ENCODE results near the gene SETD1B.

The SETD1B gene

GRCh38 chr12:121828306-121828705 is 24.5 kb downstream of the SETD1B start:
- Histone ChIP-seq H2AK5ac (ENCODE audit: low read length) (no peak overlapping the region), H4K5ac (ENCODE audit: low read length) (no peak overlapping the region), H3K9ac (ENCODE audit: low read length) (no peak overlapping the region), H3K56ac (ENCODE audit: low read length) (no peak overlapping the region), H3K23ac (ENCODE audit: low read length) (no peak overlapping the region), H2BK120ac (ENCODE audit: low read depth, low read length) (no peak overlapping the region), H2BK5ac (ENCODE audit: low read length) (no peak overlapping the region), H4K8ac (ENCODE audit: low read depth, low read length) (no peak overlapping the region), H3K79me2 (ENCODE audit: control insufficient read depth, insufficient read depth, low read length) (no peaks in the 10 kb centered on the region), H3K79me1 (ENCODE audit: low read length) (no peaks in the 10 kb centered on the region), H3K27me3 (ENCODE audit: insufficient read depth, low read length, poor library complexity) (no peaks in the 10 kb centered on the region), H3K36me3 (ENCODE audit: control insufficient read depth, insufficient read depth, low read length) (peaks cover 13% of the 10 kb centered on the region), H2BK15ac (replicated peaks; ENCODE audit: low read depth) (no peak overlapping the region), H3K4ac (ENCODE audit: low read depth, low read length) (no peak overlapping the region), H3K18ac (ENCODE audit: low read length) (no peak overlapping the region), H3K4me2 (ENCODE audit: low read length) (no peak overlapping the region), H3K4me1 (ENCODE audit: control insufficient read depth, low read depth, low read length) (no peaks in the 10 kb centered on the region), H3K4me3 (ENCODE audit: low read length) (no peak overlapping the region), H3K27ac (ENCODE audit: low read depth, low read length) (no peak overlapping the region)
- WGBS (ENCODE audit: extremely low coverage, insufficient coverage, low lambda C conversion rate): no CpG with 5 or more reads among the region's 8 CpGs
- DNase-seq: no peak

- H3K79me1 ChIP-seq (ENCODE audit: low read length): no peaks in the 10 kb centered on the region
- no CpG with 5 or more reads among the region's 9 CpGs for WGBS (ENCODE audit: extremely low coverage, insufficient coverage, low lambda C conversion rate)
- H3K18ac ChIP-seq (ENCODE audit: low read length): no peak overlapping the region
These were observed 25.0 kb downstream of the SETD1B start for GRCh38 chr12:121828826-121829225.

GRCh38 chr12:121829250-121829918 is 25.6 kb downstream of the SETD1B start:
- no peak overlapping the region for H3K18ac ChIP-seq (ENCODE audit: low read length)
- H3K27ac ChIP-seq (ENCODE audit: low read depth, low read length): no peak overlapping the region
- H3K9ac ChIP-seq (ENCODE audit: low read length): no peak overlapping the region
- no peak overlapping the region for H3K4ac ChIP-seq (ENCODE audit: low read depth, low read length)
- H3K36me3 ChIP-seq (ENCODE audit: control insufficient read depth, insufficient read depth, low read length): peaks cover 6% of the 10 kb centered on the region
- no peak overlapping the region for H2BK120ac ChIP-seq (ENCODE audit: low read depth, low read length)
- H3K4me2 ChIP-seq (ENCODE audit: low read length): no peak overlapping the region
- H3K27me3 ChIP-seq (ENCODE audit: insufficient read depth, low read length, poor library complexity): no peaks in the 10 kb centered on the region
- DNase-seq: no peak
- no peaks in the 10 kb centered on the region for H3K4me1 ChIP-seq (ENCODE audit: control insufficient read depth, low read depth, low read length)
- no peak overlapping the region for H3K56ac ChIP-seq (ENCODE audit: low read length)
- H4K8ac ChIP-seq (ENCODE audit: low read depth, low read length): no peak overlapping the region
- no peak overlapping the region for H2BK15ac ChIP-seq (replicated peaks; ENCODE audit: low read depth)
- no peak overlapping the region for H3K23ac ChIP-seq (ENCODE audit: low read length)
- H3K4me3 ChIP-seq (ENCODE audit: low read length): no peak overlapping the region
- H2BK5ac ChIP-seq (ENCODE audit: low read length): no peak overlapping the region
- no peaks in the 10 kb centered on the region for H3K79me1 ChIP-seq (ENCODE audit: low read length)
- WGBS (ENCODE audit: extremely low coverage, insufficient coverage, low lambda C conversion rate): no CpG with 5 or more reads among the region's 7 CpGs
- no peak overlapping the region for H2AK5ac ChIP-seq (ENCODE audit: low read length)
- H4K5ac ChIP-seq (ENCODE audit: low read length): no peak overlapping the region
- H3K79me2 ChIP-seq (ENCODE audit: control insufficient read depth, insufficient read depth, low read length): no peaks in the 10 kb centered on the region

More at GRCh38 chr12:121828826-121829225, 25.0 kb downstream of the SETD1B start:
- H3K27me3 ChIP-seq (ENCODE audit: insufficient read depth, low read length, poor library complexity): no peaks in the 10 kb centered on the region
- H2BK120ac ChIP-seq (ENCODE audit: low read depth, low read length): no peak overlapping the region
- H3K4me2 ChIP-seq (ENCODE audit: low read length): no peak overlapping the region
- no peak overlapping the region for H2BK15ac ChIP-seq (replicated peaks; ENCODE audit: low read depth)
- H3K4ac ChIP-seq (ENCODE audit: low read depth, low read length): no peak overlapping the region
- H2AK5ac ChIP-seq (ENCODE audit: low read length): no peak overlapping the region
- peaks cover 10% of the 10 kb centered on the region for H3K36me3 ChIP-seq (ENCODE audit: control insufficient read depth, insufficient read depth, low read length)
- no peak overlapping the region for H3K56ac ChIP-seq (ENCODE audit: low read length)
- H3K79me2 ChIP-seq (ENCODE audit: control insufficient read depth, insufficient read depth, low read length): no peaks in the 10 kb centered on the region
- no peak overlapping the region for H3K9ac ChIP-seq (ENCODE audit: low read length)
- H3K27ac ChIP-seq (ENCODE audit: low read depth, low read length): no peak overlapping the region
- H3K4me1 ChIP-seq (ENCODE audit: control insufficient read depth, low read depth, low read length): no peaks in the 10 kb centered on the region
- no peak overlapping the region for H2BK5ac ChIP-seq (ENCODE audit: low read length)
- no peak overlapping the region for H3K4me3 ChIP-seq (ENCODE audit: low read length)
- no peak overlapping the region for H4K5ac ChIP-seq (ENCODE audit: low read length)
- no peak for DNase-seq
- H3K23ac ChIP-seq (ENCODE audit: low read length): no peak overlapping the region
- H4K8ac ChIP-seq (ENCODE audit: low read depth, low read length): no peak overlapping the region

GRCh38 chr12:121830134-121830533 is 26.3 kb downstream of the SETD1B start:
- H3K4me2 ChIP-seq (ENCODE audit: low read length): no peak overlapping the region

GRCh38 chr12:121830588-121831265 is 26.9 kb downstream of the SETD1B start:
- H2BK5ac ChIP-seq (ENCODE audit: low read length): no peak overlapping the region
- H3K79me2 ChIP-seq (ENCODE audit: control insufficient read depth, insufficient read depth, low read length): no peaks in the 10 kb centered on the region
- no peak overlapping the region for H2BK120ac ChIP-seq (ENCODE audit: low read depth, low read length)
- peaks cover 6% of the 10 kb centered on the region for H3K36me3 ChIP-seq (ENCODE audit: control insufficient read depth, insufficient read depth, low read length)
- no peak overlapping the region for H4K8ac ChIP-seq (ENCODE audit: low read depth, low read length)
- DNase-seq: no peak
- H2AK5ac ChIP-seq (ENCODE audit: low read length): no peak overlapping the region
- no peak overlapping the region for H3K4me2 ChIP-seq (ENCODE audit: low read length)
- no peaks in the 10 kb centered on the region for H3K4me1 ChIP-seq (ENCODE audit: control insufficient read depth, low read depth, low read length)
- H3K27me3 ChIP-seq (ENCODE audit: insufficient read depth, low read length, poor library complexity): no peaks in the 10 kb centered on the region
- no peak overlapping the region for H3K18ac ChIP-seq (ENCODE audit: low read length)
- no peak overlapping the region for H3K4ac ChIP-seq (ENCODE audit: low read depth, low read length)
- H3K23ac ChIP-seq (ENCODE audit: low read length): no peak overlapping the region
- no peaks in the 10 kb centered on the region for H3K79me1 ChIP-seq (ENCODE audit: low read length)
- no CpG with 5 or more reads among the region's 29 CpGs for WGBS (ENCODE audit: extremely low coverage, insufficient coverage, low lambda C conversion rate)
- no peak overlapping the region for H3K9ac ChIP-seq (ENCODE audit: low read length)
- no peak overlapping the region for H2BK15ac ChIP-seq (replicated peaks; ENCODE audit: low read depth)
- H3K4me3 ChIP-seq (ENCODE audit: low read length): no peak overlapping the region
- no peak overlapping the region for H3K27ac ChIP-seq (ENCODE audit: low read depth, low read length)
- H4K5ac ChIP-seq (ENCODE audit: low read length): no peak overlapping the region
- H3K56ac ChIP-seq (ENCODE audit: low read length): no peak overlapping the region

More at GRCh38 chr12:121830134-121830533, 26.3 kb downstream of the SETD1B start:
- no CpG with 5 or more reads among the region's 23 CpGs for WGBS (ENCODE audit: extremely low coverage, insufficient coverage, low lambda C conversion rate)
- H3K36me3 ChIP-seq (ENCODE audit: control insufficient read depth, insufficient read depth, low read length): peaks cover 6% of the 10 kb centered on the region
- no peak overlapping the region for H3K18ac ChIP-seq (ENCODE audit: low read length)
- H3K27ac ChIP-seq (ENCODE audit: low read depth, low read length): no peak overlapping the region
- H3K79me1 ChIP-seq (ENCODE audit: low read length): no peaks in the 10 kb centered on the region
- no peak overlapping the region for H2AK5ac ChIP-seq (ENCODE audit: low read length)
- H2BK15ac ChIP-seq (replicated peaks; ENCODE audit: low read depth): no peak overlapping the region
- H3K9ac ChIP-seq (ENCODE audit: low read length): no peak overlapping the region
- H3K4ac ChIP-seq (ENCODE audit: low read depth, low read length): no peak overlapping the region
- no peak for DNase-seq
- no peak overlapping the region for H2BK120ac ChIP-seq (ENCODE audit: low read depth, low read length)
- H3K79me2 ChIP-seq (ENCODE audit: control insufficient read depth, insufficient read depth, low read length): no peaks in the 10 kb centered on the region
- no peaks in the 10 kb centered on the region for H3K4me1 ChIP-seq (ENCODE audit: control insufficient read depth, low read depth, low read length)
- no peak overlapping the region for H3K56ac ChIP-seq (ENCODE audit: low read length)
- H2BK5ac ChIP-seq (ENCODE audit: low read length): no peak overlapping the region
- H4K5ac ChIP-seq (ENCODE audit: low read length): no peak overlapping the region
- H4K8ac ChIP-seq (ENCODE audit: low read depth, low read length): no peak overlapping the region
- no peaks in the 10 kb centered on the region for H3K27me3 ChIP-seq (ENCODE audit: insufficient read depth, low read length, poor library complexity)
- H3K23ac ChIP-seq (ENCODE audit: low read length): no peak overlapping the region
- H3K4me3 ChIP-seq (ENCODE audit: low read length): no peak overlapping the region

Measured in mesendoderm (in vitro differentiated cells).